Measurements from ENCODE around the gene SH3RF2. TPM values are rescaled to one million over a fixed set of nuclear protein-coding genes. Genes with fewer than 3 reads are reported as not detected.
A peak's percentile ranks its signal among the peaks of the same experiment; 100 is the strongest.
"Not testable (repeated sequence)": the region's sequence is repeated elsewhere in the genome, so short reads cannot be mapped to it uniquely, and the experiment has no call there.

The SH3RF2 gene
- 1 to 10 TPM in 2 of 4 donors, under 1 TPM in 2; 0.26 to 4.1 (median 1.8) TPM for total RNA-seq

DNA sequence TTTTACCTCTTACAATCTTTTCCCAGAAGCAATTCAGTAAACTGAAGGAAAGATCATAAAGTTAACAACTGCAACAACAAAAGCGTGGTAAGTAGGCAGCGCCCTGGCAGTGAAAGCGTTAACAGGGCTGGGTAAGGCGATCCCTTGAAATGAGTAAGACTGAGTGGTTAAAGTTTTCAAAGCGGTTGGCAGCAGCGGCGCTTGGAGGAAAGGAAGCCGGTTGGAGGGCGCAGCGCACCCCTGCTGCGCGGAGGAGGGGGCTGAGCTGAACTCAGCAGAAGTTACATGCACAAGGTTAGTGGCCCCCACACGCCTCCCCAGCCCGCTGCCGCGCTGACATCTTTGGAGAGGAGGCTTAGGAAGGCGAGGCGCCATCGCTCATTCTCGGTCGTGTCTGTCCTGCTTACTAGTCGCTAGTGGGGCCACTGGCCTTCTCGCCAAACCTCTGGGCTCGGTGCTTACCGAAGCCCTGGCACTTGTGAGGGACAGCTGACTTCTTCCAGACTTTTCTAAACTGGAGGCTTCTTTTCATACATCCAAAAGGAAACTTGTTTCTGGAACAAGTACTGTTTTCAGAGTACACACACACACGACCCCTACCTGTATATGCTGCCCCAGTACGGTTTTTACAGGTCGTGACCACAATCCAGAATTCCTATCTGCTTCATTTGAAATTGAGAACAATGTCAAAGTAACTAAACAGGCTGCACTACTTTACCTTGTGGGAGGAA is at the start of gene SH3RF2:
Gene SH3RF2 (plus strand): TSS at position 178 of the 731 bp plus-strand sequence. CDS start 1,351 bp downstream, outside the sequence.
- intact Hi-C loops (cut with DNase I; ENCODE audit: low total_unique reads), result no loop called here
- TF ChIP-seq POLR2A (IDR thresholded peaks at IDR 0.05), result no peak
- TF ChIP-seq, protein P1, sequence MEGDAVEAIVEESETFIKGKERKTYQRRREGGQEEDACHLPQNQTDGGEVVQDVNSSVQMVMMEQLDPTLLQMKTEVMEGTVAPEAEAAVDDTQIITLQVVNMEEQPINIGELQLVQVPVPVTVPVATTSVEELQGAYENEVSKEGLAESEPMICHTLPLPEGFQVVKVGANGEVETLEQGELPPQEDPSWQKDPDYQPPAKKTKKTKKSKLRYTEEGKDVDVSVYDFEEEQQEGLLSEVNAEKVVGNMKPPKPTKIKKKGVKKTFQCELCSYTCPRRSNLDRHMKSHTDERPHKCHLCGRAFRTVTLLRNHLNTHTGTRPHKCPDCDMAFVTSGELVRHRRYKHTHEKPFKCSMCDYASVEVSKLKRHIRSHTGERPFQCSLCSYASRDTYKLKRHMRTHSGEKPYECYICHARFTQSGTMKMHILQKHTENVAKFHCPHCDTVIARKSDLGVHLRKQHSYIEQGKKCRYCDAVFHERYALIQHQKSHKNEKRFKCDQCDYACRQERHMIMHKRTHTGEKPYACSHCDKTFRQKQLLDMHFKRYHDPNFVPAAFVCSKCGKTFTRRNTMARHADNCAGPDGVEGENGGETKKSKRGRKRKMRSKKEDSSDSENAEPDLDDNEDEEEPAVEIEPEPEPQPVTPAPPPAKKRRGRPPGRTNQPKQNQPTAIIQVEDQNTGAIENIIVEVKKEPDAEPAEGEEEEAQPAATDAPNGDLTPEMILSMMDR (IDR thresholded peaks at IDR 0.05), result no peak
- H3K4me3 ChIP-seq, result peak within 1 kb of the TSS; percentile 18 to 27
- no peaks in the 10 kb centered on the region for H3K27me3 ChIP-seq
- no peak within 1 kb of the TSS for H3K27ac ChIP-seq
- no peaks in the 10 kb centered on the region for H3K9me3 ChIP-seq
- DNase-seq, result peak in 1 of 2 donors; percentile 20
- H3K36me3 ChIP-seq, result no peaks in the 10 kb centered on the region
- H3K4me1 ChIP-seq, result no peaks in the 10 kb centered on the region

- TF ChIP-seq POLR2A (IDR thresholded peaks at IDR 0.05), result no peak
- TF ChIP-seq, protein P1 (IDR thresholded peaks at IDR 0.05), result no peak
- Histone ChIP-seq H3K4me3 (no peak overlapping the region), H3K9me3 (peaks cover 0 to 3% of the 10 kb centered on the region in 2 donors), H3K27ac (no peak overlapping the region), H3K27me3 (no peaks in the 10 kb centered on the region), H3K4me1 (no peaks in the 10 kb centered on the region), H3K36me3 (no peaks in the 10 kb centered on the region)
- no peak for DNase-seq
- intact Hi-C loops (cut with DNase I; ENCODE audit: low total_unique reads), result no loop called here
Observed at GRCh38 chr5:145887217-145887616, 49.2 kb upstream of the SH3RF2 start.

GRCh38 chr5:145887976-145888574 is 48.3 kb upstream of the SH3RF2 start:
- H3K9me3 ChIP-seq, result peaks cover 0 to 3% of the 10 kb centered on the region in 2 donors
- H3K4me3 ChIP-seq, result no peak overlapping the region
- intact Hi-C loops (cut with DNase I; ENCODE audit: low total_unique reads), result no loop called here
- H3K36me3 ChIP-seq, result no peaks in the 10 kb centered on the region
- TF ChIP-seq, protein P1 (IDR thresholded peaks at IDR 0.05), result peak; percentile 5 to 37 (median 22)
- no peak for TF ChIP-seq POLR2A (IDR thresholded peaks at IDR 0.05)
- H3K4me1 ChIP-seq, result no peaks in the 10 kb centered on the region
- no peaks in the 10 kb centered on the region for H3K27me3 ChIP-seq
- DNase-seq, result no peak
- no peak overlapping the region for H3K27ac ChIP-seq

DNA sequence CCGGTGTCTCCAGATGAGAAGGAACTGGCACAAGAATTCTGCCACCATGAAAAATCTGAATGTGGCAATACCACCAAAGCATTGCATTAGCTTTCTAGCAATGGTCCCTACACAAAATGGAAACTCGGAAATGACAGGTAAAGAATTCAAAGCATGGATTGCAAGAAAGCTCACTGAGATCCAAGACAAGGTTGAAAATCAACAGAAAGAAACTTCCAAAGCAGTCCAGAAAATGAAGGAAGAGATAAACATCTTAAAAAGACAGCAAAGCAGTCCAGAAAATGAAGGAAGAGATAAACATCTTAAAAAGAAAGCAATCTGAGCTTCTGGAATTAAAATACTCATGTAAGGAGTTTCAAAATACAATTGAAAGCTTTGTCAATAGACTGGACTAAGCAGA is 46.8 kb upstream of the SH3RF2 start:
- Histone ChIP-seq H3K36me3 (no peaks in the 10 kb centered on the region), H3K27ac (no peak overlapping the region), H3K4me3 (no peak overlapping the region), H3K4me1 (no peaks in the 10 kb centered on the region), H3K9me3 (peaks cover 0 to 3% of the 10 kb centered on the region in 2 donors), H3K27me3 (no peaks in the 10 kb centered on the region)
- no peak for TF ChIP-seq POLR2A (IDR thresholded peaks at IDR 0.05)
- TF ChIP-seq, protein P1 (IDR thresholded peaks at IDR 0.05), result no peak
- no peak for DNase-seq
- intact Hi-C loops (cut with DNase I; ENCODE audit: low total_unique reads), result no loop called here

DNA sequence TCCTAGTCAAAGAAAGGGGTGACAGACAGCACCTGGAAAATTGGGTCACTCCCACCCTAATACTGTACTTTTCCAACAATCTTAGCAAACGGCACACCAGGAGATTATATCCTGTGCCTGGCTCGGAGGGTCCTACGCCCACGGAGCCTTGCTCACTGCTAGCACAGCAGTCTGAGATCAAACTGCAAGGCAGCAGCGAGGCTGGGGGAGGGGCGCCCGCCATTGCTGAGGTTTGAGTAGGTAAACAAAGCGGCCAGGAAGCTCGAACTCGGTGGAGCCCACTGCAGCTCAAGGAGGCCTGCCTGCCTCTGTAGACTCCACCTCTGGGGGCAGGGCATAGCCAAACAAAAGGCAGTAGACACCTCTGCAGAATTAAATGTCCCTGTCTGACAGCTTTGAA is 45.0 kb upstream of the SH3RF2 start:
- H3K9me3 ChIP-seq; H3K36me3 ChIP-seq; H3K27ac ChIP-seq; H3K4me1 ChIP-seq; H3K27me3 ChIP-seq; DNase-seq; H3K4me3 ChIP-seq; intact Hi-C loops (cut with DNase I; ENCODE audit: low total_unique reads): not testable (repeated sequence)

Measured in uterus (tissue), 4 donors.